GM12864 (cell line): ENCODE results near the gene RPL38.

Experiments
- DNase-seq: peaks from one replicate; pipeline ENCODE4 v3.0.0-alpha.2; 2011; ENCODE audit warnings: low read depth
- H3K4me3 ChIP-seq: 2 replicates; pipeline ENCODE4 v1.5.1; 2011; ENCODE audit warnings: mild to moderate bottlenecking, low read depth, low read length, control low read depth
- CTCF ChIP-seq: IDR thresholded peaks from 2 replicates; pipeline ENCODE4 v1.5.1; 2011; ENCODE audit warnings: low read depth, mild to moderate bottlenecking, moderate library complexity, low read length, control low read depth, inconsistent platforms; ENCODE audit errors: missing control alignments

RPL38 gene

GRCh38 chr17:74257311-74257710 lies 53.8 kb downstream of the RPL38 start:
- no peak overlapping the region for H3K4me3 ChIP-seq
- no peak for DNase-seq
- no peak for TF ChIP-seq CTCF

GRCh38 chr17:74259667-74260524 lies 56.4 kb downstream of the RPL38 start:
- H3K4me3 ChIP-seq = no peak overlapping the region
- no peak for TF ChIP-seq CTCF
- no peak for DNase-seq
